Measurements from ENCODE around the gene EYS.

DNA sequence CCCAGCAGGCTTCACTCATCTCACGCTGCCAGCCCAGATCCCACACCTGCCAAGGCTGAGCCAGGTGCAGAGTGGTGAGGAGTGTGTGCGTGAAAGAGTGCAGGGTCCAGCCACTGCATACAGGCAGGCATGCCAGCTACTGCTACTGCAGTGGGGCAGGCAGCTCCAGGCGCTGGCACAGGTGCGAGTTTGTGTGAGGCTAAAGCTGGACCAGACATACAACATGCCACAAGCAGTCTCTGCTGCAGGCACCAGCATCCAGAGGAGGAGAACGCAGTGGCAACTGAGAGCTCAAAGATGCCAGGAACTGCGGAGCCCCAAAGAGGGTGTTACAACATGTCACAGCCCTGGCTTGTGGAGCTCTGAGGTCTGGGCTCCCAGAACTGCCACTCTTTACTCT is 149.8 kb downstream of the EYS start:
- TF ChIP-seq, protein P1, sequence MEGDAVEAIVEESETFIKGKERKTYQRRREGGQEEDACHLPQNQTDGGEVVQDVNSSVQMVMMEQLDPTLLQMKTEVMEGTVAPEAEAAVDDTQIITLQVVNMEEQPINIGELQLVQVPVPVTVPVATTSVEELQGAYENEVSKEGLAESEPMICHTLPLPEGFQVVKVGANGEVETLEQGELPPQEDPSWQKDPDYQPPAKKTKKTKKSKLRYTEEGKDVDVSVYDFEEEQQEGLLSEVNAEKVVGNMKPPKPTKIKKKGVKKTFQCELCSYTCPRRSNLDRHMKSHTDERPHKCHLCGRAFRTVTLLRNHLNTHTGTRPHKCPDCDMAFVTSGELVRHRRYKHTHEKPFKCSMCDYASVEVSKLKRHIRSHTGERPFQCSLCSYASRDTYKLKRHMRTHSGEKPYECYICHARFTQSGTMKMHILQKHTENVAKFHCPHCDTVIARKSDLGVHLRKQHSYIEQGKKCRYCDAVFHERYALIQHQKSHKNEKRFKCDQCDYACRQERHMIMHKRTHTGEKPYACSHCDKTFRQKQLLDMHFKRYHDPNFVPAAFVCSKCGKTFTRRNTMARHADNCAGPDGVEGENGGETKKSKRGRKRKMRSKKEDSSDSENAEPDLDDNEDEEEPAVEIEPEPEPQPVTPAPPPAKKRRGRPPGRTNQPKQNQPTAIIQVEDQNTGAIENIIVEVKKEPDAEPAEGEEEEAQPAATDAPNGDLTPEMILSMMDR (IDR thresholded peaks at IDR 0.05; ENCODE audit: low read depth, low read length): no peak
- TF ChIP-seq, protein P2, sequence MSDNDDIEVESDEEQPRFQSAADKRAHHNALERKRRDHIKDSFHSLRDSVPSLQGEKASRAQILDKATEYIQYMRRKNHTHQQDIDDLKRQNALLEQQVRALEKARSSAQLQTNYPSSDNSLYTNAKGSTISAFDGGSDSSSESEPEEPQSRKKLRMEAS (IDR thresholded peaks at IDR 0.05; ENCODE audit: low read depth, low read length): no peak
- TF ChIP-seq POLR2A (IDR thresholded peaks at IDR 0.05; ENCODE audit: extremely low read depth, insufficient read length): no peak
